GM19238 (cell line): ENCODE results near the gene ITGBL1.

Source experiments
- DNase-seq: peaks from one replicate; pipeline ENCODE4 v3.0.0; 2011; ENCODE audit warnings: low spot score; ENCODE audit not compliant: insufficient read length

ITGBL1 gene

DNA sequence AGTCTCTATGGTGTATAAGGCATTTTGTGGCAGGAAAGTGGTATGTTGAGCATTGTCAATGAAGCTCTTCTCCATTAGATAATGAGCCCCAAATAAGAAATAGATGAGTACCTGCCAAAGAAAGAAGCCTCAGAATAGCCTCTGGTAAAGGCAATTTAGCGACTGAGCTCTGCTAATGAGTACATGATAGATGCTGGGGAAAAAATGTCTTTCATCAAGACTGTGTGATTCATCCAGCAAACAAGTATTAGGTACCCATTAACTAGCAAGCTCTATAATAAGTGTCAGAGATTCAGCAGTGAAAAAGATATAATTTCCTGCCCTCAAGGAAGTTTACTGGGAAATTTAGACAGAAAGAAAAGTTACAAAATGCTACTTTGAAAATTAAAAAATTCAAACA is 294.6 kb downstream of the ITGBL1 start:
- DNase-seq, result no peak

DNA sequence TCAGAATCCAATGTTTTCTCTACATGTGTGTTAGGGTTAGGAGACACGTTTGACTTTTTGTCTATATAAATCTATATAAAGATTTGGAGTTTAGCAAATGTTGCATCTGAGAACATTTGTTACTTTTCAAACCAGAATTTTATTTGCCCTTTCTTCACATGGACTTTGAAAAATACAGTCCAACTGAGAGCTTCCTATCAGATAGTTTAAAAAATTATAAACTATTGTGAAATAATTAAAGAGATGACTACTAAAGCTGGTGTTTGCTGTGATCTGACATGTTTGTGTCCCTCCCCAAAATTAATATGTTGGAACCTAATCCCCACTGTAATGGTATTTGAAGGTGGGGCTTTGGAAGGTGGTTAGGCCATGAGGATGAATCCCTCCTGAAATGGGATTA is 297.1 kb downstream of the ITGBL1 start:
- no peak for DNase-seq

- no peak for DNase-seq
These were observed 299.0 kb downstream of the ITGBL1 start for GRCh38 chr13:101751488-101751887.

DNA sequence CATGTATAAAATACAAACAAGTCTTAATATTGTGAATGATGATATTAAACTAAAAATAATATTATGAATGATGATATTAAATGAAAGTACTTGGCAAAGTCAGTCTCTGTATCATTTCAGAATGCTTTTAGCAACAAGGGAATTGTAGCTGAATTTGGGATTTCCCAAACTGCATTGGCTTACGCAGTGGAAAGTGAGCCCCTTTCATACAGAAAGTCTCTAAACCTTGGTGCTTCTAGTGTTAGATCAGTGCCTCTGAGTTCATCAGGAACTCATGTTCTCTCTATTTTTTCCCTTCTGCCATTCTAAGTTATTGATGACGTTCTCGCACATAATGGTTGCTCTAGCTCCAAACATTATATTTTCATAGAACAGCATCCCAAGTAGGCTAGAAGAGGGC is 300.0 kb downstream of the ITGBL1 start:
- DNase-seq, result no peak

GRCh38 chr13:101755228-101755887 is 302.9 kb downstream of the ITGBL1 start:
- no peak for DNase-seq

DNA sequence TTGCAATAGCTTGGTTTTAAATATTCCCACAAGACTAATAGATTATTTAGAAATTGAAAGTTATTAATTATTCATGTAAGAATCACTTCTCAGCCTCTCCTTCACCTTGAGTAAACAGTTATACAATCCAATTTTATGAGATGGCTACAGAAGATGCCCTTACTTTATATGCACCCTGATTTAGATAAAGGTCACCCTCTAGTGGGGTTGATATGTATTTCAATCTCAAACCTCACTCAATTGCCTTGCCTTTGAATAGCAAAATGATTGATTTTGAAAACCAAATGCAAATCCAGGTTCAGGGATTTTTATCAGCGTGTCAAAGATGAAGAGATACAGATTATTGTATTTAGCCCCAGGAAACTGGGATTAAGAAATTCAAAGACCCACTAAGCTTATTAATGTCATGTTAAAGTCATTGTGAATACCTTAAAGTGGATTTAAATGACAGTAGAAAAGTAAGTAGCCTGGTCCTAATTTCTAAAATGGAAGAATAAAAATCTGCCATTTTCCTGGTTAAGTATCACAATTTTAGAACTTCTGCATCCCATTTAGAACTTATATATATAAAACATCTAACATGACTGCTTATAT is 305.1 kb downstream of the ITGBL1 start:
- peak; percentile 5 for DNase-seq

- DNase-seq, result no peak
These were observed 310.7 kb downstream of the ITGBL1 start for GRCh38 chr13:101763191-101763590.
